Esophagus muscularis mucosa (tissue), 3 donors: ENCODE measurements around the gene KCNA1.

Experiments
- POLR2A ChIP-seq: fragments of 450-650 bp; IDR thresholded peaks from one replicate; pipeline ENCODE4 v1.6.1; 2017; ENCODE audit warnings: antibody characterized with exemption, moderate library complexity, mild to moderate bottlenecking, low read depth
- POLR2AphosphoS5 ChIP-seq, 2 donors: sonication (generic); formaldehyde crosslinking; IDR thresholded peaks; one replicate each; pipeline ENCODE4 v1.6.1; 2017; ENCODE audit warnings: antibody characterized with exemption in 2 of 2
- TF ChIP-seq, protein P1 (sequence below), 3 experiments: fragments of 200-600 bp in 2 of 3; fragments of 450-650 bp in 1 of 3; sonication (generic) in 2 of 3; IDR thresholded peaks; one replicate each; pipeline ENCODE4 v1.5.1; 2017 to 2019; ENCODE audit warnings: antibody characterized with exemption in 3 of 3, mild to moderate bottlenecking in 2 of 3, moderate library complexity in 1 of 3

DNA sequence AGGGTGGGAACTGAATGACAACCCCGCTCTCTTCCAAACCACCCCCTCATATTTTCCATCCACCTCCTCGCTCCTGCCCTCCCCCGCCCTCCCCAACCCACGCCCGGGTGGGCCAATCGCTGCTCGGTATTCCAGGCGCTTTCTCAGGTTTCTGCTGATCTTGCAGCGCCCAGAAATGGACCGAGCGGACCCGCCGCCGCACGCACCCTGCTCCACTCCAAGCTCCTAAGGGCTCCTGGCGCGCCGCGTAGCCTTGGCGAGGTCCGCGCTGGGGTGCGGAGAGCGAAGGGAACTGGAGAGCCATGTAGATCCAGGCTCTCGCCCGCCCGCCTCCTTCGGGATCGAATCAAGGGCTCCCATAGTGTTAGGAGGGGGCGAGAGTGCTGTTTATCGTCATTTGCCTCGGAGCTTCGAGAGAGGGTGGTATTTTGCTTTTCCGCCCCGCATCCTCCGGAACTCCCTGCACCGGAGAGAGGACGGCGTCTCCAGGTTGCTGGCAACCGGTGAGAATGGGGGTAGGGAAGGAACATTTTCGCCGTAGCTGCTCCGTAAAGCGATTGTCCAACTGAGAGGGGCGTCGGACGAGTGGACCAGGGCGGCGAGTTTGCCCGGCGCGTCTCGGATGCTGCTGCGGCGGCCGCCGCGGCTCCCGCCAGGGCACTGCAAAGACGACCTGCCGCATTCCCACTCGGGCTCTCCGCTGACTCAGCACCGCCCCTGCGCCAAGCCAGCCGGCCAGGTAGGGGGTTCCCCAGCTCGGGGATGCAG is at the start of gene KCNA1:
- TF ChIP-seq, protein P1, sequence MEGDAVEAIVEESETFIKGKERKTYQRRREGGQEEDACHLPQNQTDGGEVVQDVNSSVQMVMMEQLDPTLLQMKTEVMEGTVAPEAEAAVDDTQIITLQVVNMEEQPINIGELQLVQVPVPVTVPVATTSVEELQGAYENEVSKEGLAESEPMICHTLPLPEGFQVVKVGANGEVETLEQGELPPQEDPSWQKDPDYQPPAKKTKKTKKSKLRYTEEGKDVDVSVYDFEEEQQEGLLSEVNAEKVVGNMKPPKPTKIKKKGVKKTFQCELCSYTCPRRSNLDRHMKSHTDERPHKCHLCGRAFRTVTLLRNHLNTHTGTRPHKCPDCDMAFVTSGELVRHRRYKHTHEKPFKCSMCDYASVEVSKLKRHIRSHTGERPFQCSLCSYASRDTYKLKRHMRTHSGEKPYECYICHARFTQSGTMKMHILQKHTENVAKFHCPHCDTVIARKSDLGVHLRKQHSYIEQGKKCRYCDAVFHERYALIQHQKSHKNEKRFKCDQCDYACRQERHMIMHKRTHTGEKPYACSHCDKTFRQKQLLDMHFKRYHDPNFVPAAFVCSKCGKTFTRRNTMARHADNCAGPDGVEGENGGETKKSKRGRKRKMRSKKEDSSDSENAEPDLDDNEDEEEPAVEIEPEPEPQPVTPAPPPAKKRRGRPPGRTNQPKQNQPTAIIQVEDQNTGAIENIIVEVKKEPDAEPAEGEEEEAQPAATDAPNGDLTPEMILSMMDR (IDR thresholded peaks at IDR 0.05): no peak
- TF ChIP-seq POLR2A (no peak), POLR2AphosphoS5 (IDR thresholded peaks at IDR 0.05) (no peak)
